ENCODE measurements around the gene EIF2B5.

Gene EIF2B5

DNA sequence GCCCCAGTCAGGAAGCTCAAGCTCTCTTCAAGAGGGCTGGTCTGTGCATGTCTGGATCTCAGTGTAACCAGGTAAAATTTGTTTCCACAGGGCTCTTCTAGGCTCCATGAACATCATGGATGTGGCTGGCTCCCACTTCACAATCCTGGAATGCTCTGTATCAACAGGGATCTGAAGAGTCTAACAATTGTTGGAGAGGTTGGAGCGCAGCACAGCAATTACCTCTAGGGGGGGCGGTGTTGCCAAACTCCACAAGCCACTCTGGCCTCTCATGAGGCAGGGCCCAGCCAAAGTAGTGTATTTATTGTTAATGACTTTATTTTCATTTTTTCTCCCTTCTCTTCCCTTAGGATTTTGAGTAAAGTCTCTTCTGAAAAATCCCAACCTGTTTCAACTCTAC, 6.1 kb upstream of the EIF2B5 start:
- FAIRE-seq (peak; percentile 30), DNase-seq (ENCODE audit: insufficient read length) (no peak)
- TF ChIP-seq POLR2A (IDR thresholded peaks at IDR 0.05; ENCODE audit: low read depth, low read length) (no peak), POLR2AphosphoS5 (IDR thresholded peaks at IDR 0.05; ENCODE audit: low read depth, low read length) (no peak), TAF1 (IDR thresholded peaks at IDR 0.05; ENCODE audit: borderline replicate concordance, low read depth, low read length) (no peak)

DNA sequence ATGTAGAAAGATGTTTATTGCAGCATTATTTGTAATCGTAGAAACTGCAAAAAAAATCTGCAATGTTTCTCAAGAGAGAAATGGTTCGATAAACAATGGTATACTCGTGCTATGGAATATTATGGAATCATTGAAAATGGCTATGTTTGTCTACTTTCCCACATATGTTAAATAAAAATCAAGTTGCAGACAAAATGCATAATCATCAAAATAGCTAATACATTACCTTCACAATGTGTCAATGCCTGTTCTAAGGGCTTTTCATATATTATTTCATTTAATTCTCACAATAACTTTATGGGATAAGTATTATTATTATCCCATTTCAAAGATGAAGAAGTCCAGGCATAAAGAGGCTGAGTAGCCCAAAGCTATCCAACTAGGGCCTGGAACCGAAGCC, 2.2 kb upstream of the EIF2B5 start:
- FAIRE-seq: no peak
- TF ChIP-seq POLR2A (IDR thresholded peaks at IDR 0.05; ENCODE audit: low read depth, low read length) (no peak), POLR2AphosphoS5 (IDR thresholded peaks at IDR 0.05; ENCODE audit: low read depth, low read length) (no peak), TAF1 (IDR thresholded peaks at IDR 0.05; ENCODE audit: borderline replicate concordance, low read depth, low read length) (no peak)
- DNase-seq (ENCODE audit: insufficient read length): no peak

DNA sequence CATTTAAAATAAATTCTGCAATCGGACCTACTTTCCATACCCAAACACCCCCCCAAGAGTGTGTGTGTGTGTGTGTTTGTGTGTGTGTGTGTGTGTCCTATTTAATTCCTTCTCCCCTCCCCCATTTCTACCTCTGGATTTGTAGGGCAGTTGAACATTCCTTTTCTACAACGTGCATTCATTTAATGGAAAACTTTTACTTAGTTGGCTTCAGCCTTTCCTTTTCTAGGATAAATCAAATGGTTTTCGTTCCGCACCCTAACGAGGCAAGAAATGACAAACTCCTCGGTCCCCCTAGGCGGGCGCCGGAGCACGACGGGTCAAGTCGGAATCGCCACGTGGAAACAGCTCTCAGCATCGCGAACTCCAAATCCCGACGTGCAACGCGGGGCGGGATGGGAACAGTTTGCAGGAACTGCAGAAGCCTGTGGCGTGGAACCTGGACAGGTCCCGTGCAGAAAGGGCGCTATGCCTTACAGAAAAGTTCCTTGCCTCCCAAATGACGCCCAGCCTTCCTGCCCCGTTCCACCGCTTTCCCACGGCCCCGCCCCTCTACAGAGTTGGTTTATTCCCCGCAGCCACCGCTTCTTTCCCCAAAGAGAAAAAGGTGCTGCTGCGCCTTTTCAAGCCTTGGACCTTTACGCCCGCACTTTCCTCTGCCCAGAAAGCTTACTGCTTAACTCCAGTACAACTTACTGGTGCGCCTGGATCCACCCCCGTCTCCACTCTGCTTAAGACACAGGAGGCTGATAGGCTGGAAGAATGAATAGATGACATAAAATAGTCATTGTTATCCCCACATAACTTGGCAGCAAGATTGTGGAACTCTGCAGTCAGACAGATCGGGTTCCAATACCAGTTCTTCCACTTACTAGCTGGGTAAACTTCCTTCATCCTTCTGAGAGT, 1.1 kb upstream of the EIF2B5 start:
- TF ChIP-seq POLR2AphosphoS5 (IDR thresholded peaks at IDR 0.05; ENCODE audit: low read depth, low read length): no peak
- peak; percentile 22; the same call in 1 of the 2 replicates for TF ChIP-seq POLR2A (IDR thresholded peaks at IDR 0.05; ENCODE audit: low read depth, low read length)
- no peak for TF ChIP-seq TAF1 (IDR thresholded peaks at IDR 0.05; ENCODE audit: borderline replicate concordance, low read depth, low read length)
- peak; percentile 48 for FAIRE-seq
- DNase-seq (ENCODE audit: insufficient read length): peak; percentile 41

DNA sequence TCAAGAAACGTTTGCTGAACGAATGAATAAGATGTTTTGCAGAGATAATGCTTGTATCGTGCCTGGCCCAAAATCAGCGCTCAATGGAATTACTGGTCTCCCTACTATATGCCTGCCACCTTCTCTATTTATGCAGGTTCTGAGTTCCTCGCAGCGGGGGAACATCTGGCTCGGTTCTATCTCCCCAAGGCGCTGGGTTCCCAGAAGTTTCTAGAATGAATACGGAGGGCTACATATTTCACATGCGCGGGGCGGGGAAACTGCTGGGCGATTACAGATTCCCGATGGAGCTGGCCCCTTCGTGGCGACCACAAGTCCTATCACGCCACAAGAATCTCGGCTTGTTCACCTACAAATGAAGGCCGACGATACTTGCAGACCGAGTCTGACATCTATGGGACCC, 411 bp upstream of the EIF2B5 start:
- DNase-seq (ENCODE audit: insufficient read length): no peak
- TF ChIP-seq POLR2A (IDR thresholded peaks at IDR 0.05; ENCODE audit: low read depth, low read length) (no peak), TAF1 (IDR thresholded peaks at IDR 0.05; ENCODE audit: borderline replicate concordance, low read depth, low read length) (0 out of 2 replicates have a peak, but pooled peaks have one; percentile 12), POLR2AphosphoS5 (IDR thresholded peaks at IDR 0.05; ENCODE audit: low read depth, low read length) (no peak)
- no peak for FAIRE-seq

- TF ChIP-seq POLR2A (IDR thresholded peaks at IDR 0.05; ENCODE audit: low read depth, low read length): no peak
- no peak for TF ChIP-seq POLR2AphosphoS5 (IDR thresholded peaks at IDR 0.05; ENCODE audit: low read depth, low read length)
- TF ChIP-seq TAF1 (IDR thresholded peaks at IDR 0.05; ENCODE audit: borderline replicate concordance, low read depth, low read length): no peak
- DNase-seq (ENCODE audit: insufficient read length) (no peak), FAIRE-seq (no peak)
These were observed 728 bp downstream of the EIF2B5 start for GRCh38 chr3:184135911-184136260.

- DNase-seq (ENCODE audit: insufficient read length) (no peak), FAIRE-seq (no peak)
- TF ChIP-seq POLR2AphosphoS5 (IDR thresholded peaks at IDR 0.05; ENCODE audit: low read depth, low read length) (no peak), POLR2A (IDR thresholded peaks at IDR 0.05; ENCODE audit: low read depth, low read length) (no peak), TAF1 (IDR thresholded peaks at IDR 0.05; ENCODE audit: borderline replicate concordance, low read depth, low read length) (no peak)
These were observed 5.3 kb downstream of the EIF2B5 start for GRCh38 chr3:184140436-184140835.

DNA sequence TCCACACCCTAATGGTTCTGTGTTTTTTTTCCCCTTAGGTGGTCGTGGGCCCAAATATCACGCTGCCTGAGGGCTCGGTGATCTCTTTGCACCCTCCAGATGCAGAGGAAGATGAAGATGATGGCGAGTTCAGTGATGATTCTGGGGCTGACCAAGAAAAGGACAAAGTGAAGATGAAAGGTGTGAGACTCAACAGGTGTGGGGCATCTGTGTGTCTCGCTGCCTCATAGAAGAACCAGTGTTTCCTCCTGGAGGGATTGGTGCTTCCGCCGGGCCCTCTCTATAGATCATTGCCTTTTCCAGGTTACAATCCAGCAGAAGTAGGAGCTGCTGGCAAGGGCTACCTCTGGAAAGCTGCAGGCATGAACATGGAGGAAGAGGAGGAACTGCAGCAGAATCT, 7.0 kb downstream of the EIF2B5 start:
- DNase-seq (ENCODE audit: insufficient read length) (no peak), FAIRE-seq (no peak)

DNA sequence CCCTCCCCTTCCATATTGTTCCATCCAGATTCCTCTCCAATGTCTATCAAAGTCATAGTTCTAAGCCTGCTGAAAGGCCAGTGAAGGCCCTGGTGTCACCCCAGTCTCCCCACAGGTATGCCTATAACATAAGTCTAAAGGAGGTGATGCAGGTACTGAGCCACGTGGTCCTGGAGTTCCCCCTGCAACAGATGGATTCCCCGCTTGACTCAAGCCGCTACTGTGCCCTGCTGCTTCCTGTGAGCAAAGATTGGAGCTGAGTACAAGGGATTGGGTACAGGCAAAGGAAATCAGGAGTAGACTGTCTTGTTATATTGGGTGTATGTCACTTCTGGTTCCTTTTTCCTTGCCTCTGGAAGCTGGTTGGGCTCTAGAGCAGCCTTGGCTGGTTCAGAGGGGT, 8.2 kb downstream of the EIF2B5 start:
- FAIRE-seq: peak; percentile 93
- no peak for DNase-seq (ENCODE audit: insufficient read length)
- TF ChIP-seq POLR2AphosphoS5 (IDR thresholded peaks at IDR 0.05; ENCODE audit: low read depth, low read length) (no peak), POLR2A (IDR thresholded peaks at IDR 0.05; ENCODE audit: low read depth, low read length) (no peak), TAF1 (IDR thresholded peaks at IDR 0.05; ENCODE audit: borderline replicate concordance, low read depth, low read length) (no peak)

More for the DNA sequence above, 7.0 kb downstream of the EIF2B5 start:
- TF ChIP-seq POLR2A (IDR thresholded peaks at IDR 0.05; ENCODE audit: low read depth, low read length) (no peak), TAF1 (IDR thresholded peaks at IDR 0.05; ENCODE audit: borderline replicate concordance, low read depth, low read length) (no peak), POLR2AphosphoS5 (IDR thresholded peaks at IDR 0.05; ENCODE audit: low read depth, low read length) (no peak)

DNA sequence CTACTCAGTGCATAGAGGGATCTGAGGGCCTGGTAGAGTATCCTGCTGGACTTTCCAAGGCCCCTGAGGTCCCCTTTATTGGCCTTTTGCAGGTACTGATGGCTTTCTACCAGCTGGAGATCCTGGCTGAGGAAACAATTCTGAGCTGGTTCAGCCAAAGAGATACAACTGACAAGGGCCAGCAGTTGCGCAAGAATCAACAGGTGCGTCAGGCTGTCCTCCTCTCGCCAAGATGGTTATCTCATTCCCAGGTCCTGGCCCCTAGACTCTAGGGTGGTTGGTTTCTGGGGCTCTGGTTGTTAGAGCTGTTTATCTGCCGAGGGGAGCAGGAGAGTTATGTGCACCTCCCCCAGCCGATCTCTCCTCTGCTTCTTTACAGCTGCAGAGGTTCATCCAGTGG, 9.3 kb downstream of the EIF2B5 start:
- TF ChIP-seq TAF1 (IDR thresholded peaks at IDR 0.05; ENCODE audit: borderline replicate concordance, low read depth, low read length): no peak
- no peak for TF ChIP-seq POLR2A (IDR thresholded peaks at IDR 0.05; ENCODE audit: low read depth, low read length)
- TF ChIP-seq POLR2AphosphoS5 (IDR thresholded peaks at IDR 0.05; ENCODE audit: low read depth, low read length): no peak
- FAIRE-seq (no peak), DNase-seq (ENCODE audit: insufficient read length) (no peak)

DNA sequence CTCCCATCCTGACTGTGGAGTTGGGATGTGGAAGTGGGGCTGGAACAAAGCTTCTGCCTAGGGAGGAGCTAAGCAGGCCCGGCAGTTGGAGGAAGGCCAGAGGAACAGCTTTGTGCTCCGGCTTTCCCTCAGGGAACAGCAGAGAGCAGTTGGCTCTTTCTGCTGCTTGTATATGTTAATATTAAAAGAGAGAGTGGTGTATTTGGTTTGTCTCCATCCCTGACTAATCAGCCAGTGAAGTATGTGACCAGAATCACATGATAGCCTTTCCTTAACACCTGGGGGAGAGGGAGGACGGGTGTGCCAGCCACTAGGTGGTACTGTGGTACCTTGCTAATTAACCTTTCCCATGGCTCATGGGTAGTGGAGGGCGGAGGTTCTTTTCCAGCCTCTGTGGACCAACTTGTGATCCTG, 10.0 kb downstream of the EIF2B5 start:
- TF ChIP-seq POLR2A (IDR thresholded peaks at IDR 0.05; ENCODE audit: low read depth, low read length) (no peak), POLR2AphosphoS5 (IDR thresholded peaks at IDR 0.05; ENCODE audit: low read depth, low read length) (no peak), TAF1 (IDR thresholded peaks at IDR 0.05; ENCODE audit: borderline replicate concordance, low read depth, low read length) (no peak)
- DNase-seq (ENCODE audit: insufficient read length) (no peak), FAIRE-seq (peak; percentile 65)

- TF ChIP-seq POLR2A (IDR thresholded peaks at IDR 0.05; ENCODE audit: low read depth, low read length) (no peak), POLR2AphosphoS5 (IDR thresholded peaks at IDR 0.05; ENCODE audit: low read depth, low read length) (no peak), TAF1 (IDR thresholded peaks at IDR 0.05; ENCODE audit: borderline replicate concordance, low read depth, low read length) (no peak)
- no peak for DNase-seq (ENCODE audit: insufficient read length)
- FAIRE-seq: no peak
These were observed 10.7 kb downstream of the EIF2B5 start for GRCh38 chr3:184145751-184146270.

DNA sequence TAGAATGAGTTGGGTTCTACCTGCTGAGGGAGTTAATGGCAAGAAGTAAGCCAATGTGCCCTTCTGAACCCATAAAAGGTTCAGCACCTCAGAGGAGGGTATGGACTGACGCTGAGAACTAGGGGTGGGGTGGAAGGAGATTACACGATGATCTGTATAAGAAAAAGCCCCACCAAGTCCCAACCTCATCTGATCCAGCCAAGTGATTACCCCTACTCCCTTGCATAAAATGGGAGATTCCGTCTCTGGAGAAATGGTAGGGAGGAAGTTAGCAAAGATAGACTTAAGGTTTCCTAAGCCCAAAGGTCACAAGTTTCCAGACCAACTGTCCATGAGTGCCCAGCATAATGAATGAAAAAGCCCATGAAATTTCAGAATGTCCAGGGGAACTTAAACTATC, 12.9 kb downstream of the EIF2B5 start:
- TF ChIP-seq POLR2AphosphoS5 (IDR thresholded peaks at IDR 0.05; ENCODE audit: low read depth, low read length): no peak
- TF ChIP-seq POLR2A (IDR thresholded peaks at IDR 0.05; ENCODE audit: low read depth, low read length): no peak
- TF ChIP-seq TAF1 (IDR thresholded peaks at IDR 0.05; ENCODE audit: borderline replicate concordance, low read depth, low read length): no peak

More for the DNA sequence above, 12.9 kb downstream of the EIF2B5 start:
- DNase-seq (ENCODE audit: insufficient read length) (no peak), FAIRE-seq (no peak)
